GM12801 (cell line): ENCODE measurements around the gene GPSM1.

Experiments used
- TF ChIP-seq, protein P1 (sequence below): IDR thresholded peaks from one replicate; pipeline ENCODE4 v1.5.1; 2011; ENCODE audit warnings: control low read depth; ENCODE audit not compliant: insufficient read length; ENCODE audit errors: extremely low read depth

GPSM1 gene

GRCh38 chr9:136329636-136330405 lies 2.5 kb downstream of the GPSM1 start:
- TF ChIP-seq, protein P1, sequence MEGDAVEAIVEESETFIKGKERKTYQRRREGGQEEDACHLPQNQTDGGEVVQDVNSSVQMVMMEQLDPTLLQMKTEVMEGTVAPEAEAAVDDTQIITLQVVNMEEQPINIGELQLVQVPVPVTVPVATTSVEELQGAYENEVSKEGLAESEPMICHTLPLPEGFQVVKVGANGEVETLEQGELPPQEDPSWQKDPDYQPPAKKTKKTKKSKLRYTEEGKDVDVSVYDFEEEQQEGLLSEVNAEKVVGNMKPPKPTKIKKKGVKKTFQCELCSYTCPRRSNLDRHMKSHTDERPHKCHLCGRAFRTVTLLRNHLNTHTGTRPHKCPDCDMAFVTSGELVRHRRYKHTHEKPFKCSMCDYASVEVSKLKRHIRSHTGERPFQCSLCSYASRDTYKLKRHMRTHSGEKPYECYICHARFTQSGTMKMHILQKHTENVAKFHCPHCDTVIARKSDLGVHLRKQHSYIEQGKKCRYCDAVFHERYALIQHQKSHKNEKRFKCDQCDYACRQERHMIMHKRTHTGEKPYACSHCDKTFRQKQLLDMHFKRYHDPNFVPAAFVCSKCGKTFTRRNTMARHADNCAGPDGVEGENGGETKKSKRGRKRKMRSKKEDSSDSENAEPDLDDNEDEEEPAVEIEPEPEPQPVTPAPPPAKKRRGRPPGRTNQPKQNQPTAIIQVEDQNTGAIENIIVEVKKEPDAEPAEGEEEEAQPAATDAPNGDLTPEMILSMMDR, result no peak

GRCh38 chr9:136330406-136330990 lies 3.2 kb downstream of the GPSM1 start:
- TF ChIP-seq, protein P1, result no peak

GRCh38 chr9:136331030-136331429 lies 3.7 kb downstream of the GPSM1 start:
- TF ChIP-seq, protein P1, result no peak

GRCh38 chr9:136331556-136332481 lies 4.5 kb downstream of the GPSM1 start:
- TF ChIP-seq, protein P1, result no peak

DNA sequence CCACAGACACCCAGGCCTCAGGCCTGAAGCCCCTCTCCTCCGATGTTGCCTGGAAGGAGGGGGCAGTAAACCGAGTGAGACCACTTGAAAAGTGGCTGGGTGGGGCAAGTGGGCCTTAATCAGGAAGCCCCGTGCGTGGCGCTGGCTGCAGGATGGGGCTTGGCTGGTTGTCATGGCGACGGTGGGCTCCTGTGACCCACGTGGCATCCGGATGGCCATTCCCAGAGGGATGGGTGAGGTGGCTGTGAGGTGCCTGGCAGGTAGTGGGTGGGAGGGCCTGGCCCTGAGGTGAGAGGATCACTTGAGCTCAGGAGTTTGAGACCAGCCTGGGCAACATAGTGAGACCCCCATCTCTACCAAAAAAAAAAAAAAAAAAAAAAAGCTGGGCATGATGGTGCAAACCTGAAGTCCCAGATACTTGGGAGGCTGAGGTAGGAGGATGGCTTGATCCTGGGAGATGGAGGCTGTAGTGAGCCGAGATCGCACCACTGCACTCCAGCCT lies 5.2 kb downstream of the GPSM1 start:
- TF ChIP-seq, protein P1, result no peak

GRCh38 chr9:136333045-136333444 lies 5.7 kb downstream of the GPSM1 start:
- TF ChIP-seq, protein P1, result no peak

DNA sequence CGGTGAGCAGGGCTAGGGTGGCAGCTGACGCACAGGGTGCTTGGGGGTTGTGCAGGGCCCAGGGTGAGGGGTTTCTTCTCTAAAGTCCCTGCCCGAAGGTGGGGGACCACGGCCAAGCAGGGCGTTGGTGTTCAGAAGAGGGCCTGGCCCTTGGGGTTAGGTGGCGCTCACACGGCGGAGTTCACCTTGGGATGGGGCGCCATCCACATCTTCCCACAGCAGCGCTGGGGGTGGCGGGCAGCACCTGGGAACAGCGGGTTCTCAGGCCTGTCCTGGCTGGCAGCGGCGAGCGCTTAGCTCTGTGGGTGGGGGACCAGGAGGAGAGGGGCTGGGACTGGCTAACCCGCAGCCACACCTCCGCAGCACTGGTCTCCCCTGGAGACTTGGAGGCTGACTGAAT lies 6.1 kb downstream of the GPSM1 start:
- TF ChIP-seq, protein P1, result no peak
